UCSD-AML1 (cell line): ENCODE measurements around the gene WDR49.
A peak's percentile ranks its signal among the peaks of the same experiment; 100 is the strongest.

Experiments used
- DNase-seq: peaks from one replicate; lab custom pipeline; 2025; ENCODE audit not compliant: unreplicated experiment; lab: John Stamatoyannopoulos, UW

The WDR49 gene

GRCh38 chr3:167653760-167654159 is at the start of gene WDR49:
Gene WDR49, minus strand, starts transcription at chr3:167653942. Its CDS starts 517 bp downstream, at chr3:167653425.
- no peak for DNase-seq

- DNase-seq = no peak
These were observed 47.2 kb upstream of the WDR49 start for GRCh38 chr3:167700926-167701325.

- DNase-seq = no peak
These were observed 46.3 kb upstream of the WDR49 start for GRCh38 chr3:167700046-167700445.

- no peak for DNase-seq
These were observed 40.4 kb upstream of the WDR49 start for GRCh38 chr3:167694121-167694520.

GRCh38 chr3:167691366-167691765 is 37.6 kb upstream of the WDR49 start:
- DNase-seq = no peak

- peak; percentile 6 for DNase-seq
These were observed 30.7 kb upstream of the WDR49 start for GRCh38 chr3:167684388-167684993.

- no peak for DNase-seq
These were observed 25.8 kb upstream of the WDR49 start for GRCh38 chr3:167679526-167679925.

GRCh38 chr3:167675848-167676247 is 22.1 kb upstream of the WDR49 start:
- no peak for DNase-seq

- no peak for DNase-seq
These were observed 19.5 kb upstream of the WDR49 start for GRCh38 chr3:167673221-167673620.

- no peak for DNase-seq
These were observed 18.2 kb upstream of the WDR49 start for GRCh38 chr3:167671878-167672427.

- no peak for DNase-seq
These were observed 16.0 kb upstream of the WDR49 start for GRCh38 chr3:167669699-167670098.

GRCh38 chr3:167668651-167669050 is 14.9 kb upstream of the WDR49 start:
- DNase-seq = no peak

- DNase-seq = no peak
These were observed 12.8 kb upstream of the WDR49 start for GRCh38 chr3:167666563-167666962.

- no peak for DNase-seq
These were observed 9.2 kb upstream of the WDR49 start for GRCh38 chr3:167662919-167663400.

GRCh38 chr3:167657684-167658225 is 4.0 kb upstream of the WDR49 start:
- DNase-seq = no peak

GRCh38 chr3:167656821-167657220 is 3.1 kb upstream of the WDR49 start:
- DNase-seq = no peak

- no peak for DNase-seq
These were observed 587 bp downstream of the WDR49 start for GRCh38 chr3:167653155-167653554.

- no peak for DNase-seq
These were observed 1.9 kb downstream of the WDR49 start for GRCh38 chr3:167651826-167652225.

GRCh38 chr3:167650459-167650858 is 3.3 kb downstream of the WDR49 start:
- no peak for DNase-seq

GRCh38 chr3:167649746-167650145 is 4.0 kb downstream of the WDR49 start:
- no peak for DNase-seq

- DNase-seq = no peak
These were observed 9.1 kb downstream of the WDR49 start for GRCh38 chr3:167644611-167645010.

GRCh38 chr3:167631471-167631870 is 22.3 kb downstream of the WDR49 start:
- no peak for DNase-seq

- DNase-seq = no peak
These were observed 27.3 kb downstream of the WDR49 start for GRCh38 chr3:167626490-167626889.
